ENCODE data around the gene FAM53A. TPM values are rescaled to one million over a fixed set of nuclear protein-coding genes. Genes with fewer than 3 reads are reported as not detected.

FAM53A gene
- total RNA-seq, 2 donors from 2014 or later, result 1.8 to 2.6 TPM

DNA sequence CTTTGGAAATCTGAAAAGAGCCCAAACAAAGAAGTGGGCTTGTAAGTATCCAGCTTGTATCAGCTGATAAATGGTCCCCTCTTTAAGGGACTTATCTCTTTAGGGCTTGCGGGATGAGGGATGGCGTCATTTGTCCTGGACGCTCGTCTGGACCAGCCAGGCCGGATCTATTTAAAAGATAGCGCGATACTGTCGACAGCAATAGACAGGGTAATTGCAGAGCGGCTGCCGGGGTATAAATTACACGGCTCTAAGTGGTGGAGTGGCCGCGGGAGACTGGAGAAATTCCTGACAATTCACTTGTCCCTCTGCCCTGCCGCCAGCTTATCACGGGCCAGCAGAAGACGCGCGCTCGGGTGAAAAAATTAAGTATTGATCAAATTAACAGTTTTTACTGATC is 90.7 kb downstream of the FAM53A start:
- no peaks in the 10 kb centered on the region for H3K27me3 Mint-ChIP-seq
- H3K36me3 Mint-ChIP-seq (ENCODE audit: low read depth), result no peaks in the 10 kb centered on the region
- H3K4me1 Mint-ChIP-seq, result no peaks in the 10 kb centered on the region
- H3K9me3 Mint-ChIP-seq, result peaks cover 8% of the 10 kb centered on the region
- ATAC-seq (replicated peaks), result no peak
- no peak overlapping the region for H3K27ac Mint-ChIP-seq
- H3K4me3 Mint-ChIP-seq, result no peak overlapping the region

DNA sequence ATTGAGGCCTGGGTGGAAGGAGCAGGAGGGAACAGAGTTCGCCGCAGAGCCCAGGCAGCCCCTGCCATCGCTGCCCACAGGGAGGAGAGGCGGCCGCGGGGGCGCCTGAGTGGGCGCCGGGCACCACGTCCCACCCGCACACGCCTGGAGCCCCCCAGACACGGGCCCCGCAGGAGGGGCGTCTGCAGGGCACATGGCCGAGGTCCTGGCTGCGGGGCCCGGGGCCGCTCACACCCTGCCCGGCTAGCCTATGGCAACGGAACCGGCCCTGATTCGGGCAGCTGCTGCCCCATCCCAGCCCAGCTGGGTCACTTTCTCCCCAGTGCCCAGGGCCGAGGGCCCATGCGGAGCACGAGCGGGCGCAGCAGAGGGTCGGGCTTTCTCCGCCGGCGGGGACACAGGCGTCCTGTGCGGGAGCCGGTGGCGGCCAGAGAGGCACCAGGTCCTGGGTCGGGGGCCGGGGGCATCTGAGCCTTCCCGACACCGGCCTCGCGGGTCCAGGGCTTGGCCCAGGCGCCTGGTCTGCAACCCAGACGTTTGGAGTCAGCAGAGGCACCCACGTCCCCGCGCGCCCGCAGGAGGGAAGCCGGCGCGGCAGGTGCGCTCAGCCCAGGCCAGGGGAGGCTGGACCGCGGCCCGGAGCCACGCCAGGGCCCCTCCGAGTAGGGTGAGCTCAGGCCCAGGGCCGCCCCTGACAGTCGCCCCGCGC is 91.2 kb downstream of the FAM53A start:
- Mint-ChIP-seq H3K9me3 (peaks cover 8% of the 10 kb centered on the region), H3K27me3 (no peaks in the 10 kb centered on the region), H3K4me1 (no peaks in the 10 kb centered on the region), H3K27ac (no peak overlapping the region), H3K36me3 (ENCODE audit: low read depth) (no peaks in the 10 kb centered on the region), H3K4me3 (no peak overlapping the region)
- no peak for ATAC-seq (replicated peaks)

DNA sequence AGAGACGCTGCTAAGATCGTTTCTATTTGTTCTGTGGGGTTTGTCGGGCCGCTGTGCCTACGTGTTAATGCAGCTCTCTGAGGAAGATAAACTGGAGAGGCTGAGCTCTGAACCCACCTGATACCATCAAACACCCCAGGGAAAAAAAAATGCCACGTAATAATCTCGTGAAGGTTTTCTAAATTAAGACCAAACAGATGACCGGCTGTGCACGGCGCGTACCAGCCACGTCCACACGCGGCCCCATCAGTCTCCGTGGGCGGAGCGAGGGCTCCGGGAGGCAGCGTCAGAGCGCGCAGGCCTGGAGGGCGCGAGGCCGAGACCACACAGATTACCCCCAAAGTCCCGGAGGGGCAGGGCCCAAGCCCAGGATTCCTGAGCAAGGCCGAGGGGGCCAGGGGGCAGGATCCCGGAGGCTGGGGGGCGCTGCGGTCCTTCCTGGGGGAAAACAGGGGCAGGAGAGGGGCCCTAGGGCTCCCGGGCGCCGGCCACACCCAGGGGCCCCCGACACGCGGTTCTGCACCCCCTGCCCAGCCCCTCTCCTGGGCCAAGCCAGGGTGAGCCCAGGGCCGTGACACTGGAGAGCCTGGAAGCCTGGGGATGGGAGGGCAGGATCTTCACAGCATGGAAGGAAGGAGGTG is 91.9 kb downstream of the FAM53A start:
- Mint-ChIP-seq H3K27me3 (no peaks in the 10 kb centered on the region), H3K9me3 (peaks cover 8% of the 10 kb centered on the region), H3K4me3 (no peak overlapping the region), H3K27ac (no peak overlapping the region), H3K36me3 (ENCODE audit: low read depth) (no peaks in the 10 kb centered on the region), H3K4me1 (no peaks in the 10 kb centered on the region)
- no peak for ATAC-seq (replicated peaks)

DNA sequence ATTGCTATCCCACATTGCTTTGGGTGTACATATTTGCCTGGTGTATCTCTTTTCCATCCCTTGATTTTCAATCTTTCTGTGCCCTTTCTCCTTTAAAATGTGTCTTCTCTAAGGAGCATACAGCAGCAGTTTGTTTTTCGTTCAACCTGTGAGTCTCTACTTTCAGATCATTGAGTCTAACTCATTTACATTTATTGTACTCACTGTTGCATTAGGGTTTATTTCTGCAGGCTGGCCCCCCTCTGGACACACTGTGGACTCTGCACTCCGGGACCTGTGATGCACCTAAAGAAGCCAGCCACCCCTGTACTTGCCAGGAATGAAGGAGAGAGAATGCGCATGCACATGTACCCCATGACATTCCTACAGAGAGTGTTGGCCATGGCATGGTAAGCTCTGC is 93.0 kb downstream of the FAM53A start:
- H3K9me3 Mint-ChIP-seq, result peaks cover 8% of the 10 kb centered on the region
- H3K4me3 Mint-ChIP-seq, result no peak overlapping the region
- no peaks in the 10 kb centered on the region for H3K4me1 Mint-ChIP-seq
- no peak overlapping the region for H3K27ac Mint-ChIP-seq
- ATAC-seq (replicated peaks), result no peak
- no peaks in the 10 kb centered on the region for H3K27me3 Mint-ChIP-seq
- no peaks in the 10 kb centered on the region for H3K36me3 Mint-ChIP-seq (ENCODE audit: low read depth)

DNA sequence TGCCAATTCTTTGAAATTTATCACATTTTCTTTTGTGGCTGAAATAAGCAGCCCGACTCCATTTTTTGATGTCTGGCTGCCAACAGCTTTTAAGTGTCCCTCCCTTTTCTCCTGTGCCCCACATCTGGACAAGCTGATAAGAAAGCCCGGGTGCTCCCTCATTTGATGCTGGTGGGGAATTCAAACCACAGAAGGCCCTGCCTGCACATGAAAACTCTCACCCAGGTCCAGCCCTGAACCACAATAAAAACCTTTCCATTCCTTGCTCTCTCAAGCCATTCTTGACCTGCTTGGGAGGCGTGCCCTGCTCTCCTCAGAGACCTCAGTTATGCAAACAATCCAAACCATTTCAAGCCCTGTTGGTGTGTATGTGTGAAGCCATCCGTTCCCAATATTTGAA is 93.9 kb downstream of the FAM53A start:
- no peak overlapping the region for H3K27ac Mint-ChIP-seq

More for the DNA sequence above, 93.9 kb downstream of the FAM53A start:
- Mint-ChIP-seq H3K36me3 (ENCODE audit: low read depth) (no peaks in the 10 kb centered on the region), H3K9me3 (peaks cover 8% of the 10 kb centered on the region), H3K27me3 (no peaks in the 10 kb centered on the region), H3K4me1 (no peaks in the 10 kb centered on the region), H3K4me3 (no peak overlapping the region)
- ATAC-seq (replicated peaks), result no peak

Other genes with a start within 250 kb of the FAM53A start
- gene SLBP, start 28.0 kb upstream of the FAM53A start, total RNA-seq, result 100 to 1,000 TPM in 1 of 2 donors, 10 to 100 TPM in 1; 68.2 to 132 TPM
- gene TMEM129, start 37.0 kb upstream of the FAM53A start, total RNA-seq, result 10 to 100 TPM; 15.7 to 16.0 TPM
- gene TACC3, start 37.2 kb upstream of the FAM53A start, total RNA-seq, result 100 to 1,000 TPM; 151 to 204 TPM
- under 1 TPM in 1 of 2 donors, not detected in 1; 0.05 TPM for gene FGFR3, start 109.0 kb upstream of the FAM53A start, total RNA-seq
- gene LETM1, start 171.8 kb upstream of the FAM53A start, total RNA-seq, result 10 to 100 TPM; 21.3 to 71.0 TPM
- 100 to 1,000 TPM; 187 to 239 TPM for gene NSD2, start 187.1 kb upstream of the FAM53A start, total RNA-seq